AG10803 (cell line): Measurements from ENCODE around the gene TENM3.

Experiments
- DNase-seq: peaks from one replicate; pipeline ENCODE4 v3.0.0; 2010; ENCODE audit warnings: low read depth
- H3K4me3 ChIP-seq: 2 replicates; pipeline ENCODE4 v1.5.1; 2011; ENCODE audit warnings: mild to moderate bottlenecking, low read length, control low read depth
- CTCF ChIP-seq: conservative IDR thresholded peaks from 2 replicates; pipeline ENCODE4 v1.5.1; 2011; ENCODE audit warnings: mild to moderate bottlenecking, low read length, control low read depth, inconsistent platforms

Gene TENM3

GRCh38 chr4:182582245-182582644, 339.0 kb downstream of the TENM3 start:
- no peak for DNase-seq
- TF ChIP-seq CTCF, result no peak
- H3K4me3 ChIP-seq, result no peak overlapping the region

- H3K4me3 ChIP-seq, result no peak overlapping the region
- DNase-seq, result no peak
Measured at GRCh38 chr4:182583703-182584415, 340.7 kb downstream of the TENM3 start.

DNA sequence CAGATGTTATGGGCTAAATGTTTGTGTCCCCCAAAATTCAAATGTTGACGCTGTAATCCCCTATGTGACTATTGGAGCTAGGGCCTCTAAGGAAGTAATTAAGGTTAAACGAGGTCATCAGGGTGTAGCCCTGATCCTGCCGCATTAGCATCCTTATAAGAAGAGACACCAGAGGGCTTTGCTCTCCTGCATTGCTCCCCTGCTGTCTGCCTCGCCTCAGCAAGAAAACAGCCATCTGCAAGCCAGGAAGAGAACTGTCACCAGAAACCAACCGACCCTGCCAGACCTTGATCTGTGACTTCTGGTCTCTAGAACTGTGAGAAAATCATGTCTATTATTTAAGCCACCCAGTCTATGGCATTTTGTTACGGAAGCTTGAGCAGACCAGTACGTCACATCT, 342.1 kb downstream of the TENM3 start:
- TF ChIP-seq CTCF, result no peak
- DNase-seq, result no peak
- no peak overlapping the region for H3K4me3 ChIP-seq

More at GRCh38 chr4:182583703-182584415, 340.7 kb downstream of the TENM3 start:
- TF ChIP-seq CTCF, result no peak

DNA sequence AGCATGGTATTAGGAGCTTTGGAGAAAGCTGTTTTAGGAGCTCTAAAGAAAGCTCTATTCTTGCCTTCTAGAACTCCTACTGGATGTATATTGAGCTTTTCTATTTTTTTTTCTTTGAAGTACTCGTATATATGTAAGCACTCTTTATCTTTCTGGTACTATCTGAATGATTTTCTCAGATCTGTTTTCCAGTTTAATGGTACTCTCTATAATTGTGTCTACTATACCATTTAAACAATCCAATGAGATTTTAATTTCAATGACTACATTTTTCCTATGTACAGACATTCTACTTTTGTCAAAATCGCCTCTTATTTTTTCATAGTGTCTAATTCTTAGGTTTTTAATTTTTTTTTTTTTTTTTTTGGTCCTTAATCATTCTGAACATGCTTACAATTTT, 345.9 kb downstream of the TENM3 start:
- no peak for TF ChIP-seq CTCF
- H3K4me3 ChIP-seq, result no peak overlapping the region

DNA sequence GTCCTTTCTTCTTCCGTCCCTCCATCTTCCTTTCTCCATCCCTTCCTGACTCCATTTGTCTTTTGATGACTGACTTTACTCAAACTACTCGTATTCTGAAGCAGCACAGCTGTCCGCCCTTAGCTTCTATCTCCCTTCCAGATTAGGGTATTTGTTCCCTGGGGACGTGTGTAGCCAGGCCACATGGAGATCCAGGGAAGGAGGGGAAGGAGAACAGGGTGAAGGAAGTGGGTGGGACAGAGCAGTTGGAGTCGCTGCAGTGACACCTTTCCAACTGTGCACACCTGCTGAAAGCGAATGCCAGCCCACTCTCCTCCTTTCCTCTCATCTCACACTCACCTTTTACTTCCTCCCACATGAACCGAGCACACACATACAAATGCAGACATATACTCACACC, 350.2 kb downstream of the TENM3 start:
- H3K4me3 ChIP-seq, result no peak overlapping the region

More for the DNA sequence above, 345.9 kb downstream of the TENM3 start:
- no peak for DNase-seq

DNA sequence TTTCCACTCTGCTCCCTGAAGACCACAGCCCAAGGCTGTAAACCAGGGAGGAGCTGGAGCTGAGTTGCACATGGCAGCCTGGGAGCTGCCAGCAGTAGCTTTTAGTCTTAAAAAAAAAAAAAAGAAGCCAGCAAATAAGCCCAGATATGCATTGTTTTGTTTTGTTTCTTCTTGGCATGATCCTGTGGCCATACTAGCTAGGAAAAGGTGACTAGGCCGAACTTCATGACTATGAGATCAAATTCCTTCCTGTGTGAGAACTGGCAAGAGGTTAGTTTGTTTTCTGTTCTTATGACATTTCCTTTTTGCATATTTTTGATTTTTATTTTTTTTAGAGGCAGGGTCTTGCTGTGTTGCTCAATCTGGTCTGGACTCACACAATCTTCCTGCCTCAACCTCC, 350.7 kb downstream of the TENM3 start:
- TF ChIP-seq CTCF, result no peak
- peak; percentile 26 for DNase-seq
- no peak overlapping the region for H3K4me3 ChIP-seq

More for the DNA sequence above, 350.2 kb downstream of the TENM3 start:
- DNase-seq, result no peak
- TF ChIP-seq CTCF, result no peak

GRCh38 chr4:182600093-182600492, 356.9 kb downstream of the TENM3 start:
- TF ChIP-seq CTCF, result no peak
- H3K4me3 ChIP-seq, result no peak overlapping the region
- peak; percentile 42 for DNase-seq
